NCI-H187 (cell line): ENCODE results near the gene GPR89B.
A peak's percentile ranks its signal among the peaks of the same experiment; 100 is the strongest.
"Not testable (repeated sequence)": the region's sequence is repeated elsewhere in the genome, so short reads cannot be mapped to it uniquely, and the experiment has no call there.

Experiments used
- DNase-seq, 2 experiments: peaks; one replicate each; lab custom pipeline; 2025; lab: John Stamatoyannopoulos, UW

GPR89B gene

DNA sequence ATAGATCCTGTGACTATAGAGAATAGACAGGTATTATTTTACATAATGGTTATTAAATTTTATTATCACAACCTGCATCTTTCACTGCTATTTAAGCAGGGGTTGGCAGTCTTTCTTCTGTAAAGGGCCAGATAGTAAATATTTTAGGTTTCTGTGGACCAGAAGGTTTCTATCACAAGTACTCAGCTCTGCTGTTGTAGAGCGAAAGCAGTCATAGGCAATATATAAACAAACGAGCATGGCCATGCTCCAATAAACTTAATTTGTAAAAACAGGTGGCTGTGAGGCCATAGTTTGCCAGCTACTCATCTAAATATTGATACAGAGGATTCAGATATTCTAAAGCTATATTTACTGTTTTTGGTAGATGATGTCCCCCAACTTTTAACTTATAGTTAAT lies 12.2 kb downstream of the GPR89B start:
- DNase-seq, result not testable (repeated sequence)

DNA sequence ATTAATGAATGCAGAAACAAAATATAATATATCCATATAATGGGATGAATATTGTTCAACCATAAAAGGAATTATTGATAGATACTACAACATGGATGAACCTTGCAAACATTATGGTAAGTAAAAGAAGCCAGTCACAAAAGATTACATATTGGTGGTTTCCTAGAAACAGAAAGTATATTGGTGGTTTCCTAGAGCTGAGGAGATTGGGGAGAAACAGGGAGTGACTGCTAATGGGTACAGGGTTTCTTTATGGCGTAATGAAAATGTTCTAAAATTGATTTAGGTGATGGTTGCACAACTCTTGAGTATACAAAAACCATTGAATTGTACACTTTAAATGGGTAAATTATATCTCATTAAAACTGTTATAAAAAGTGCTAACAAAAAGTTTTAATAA lies 14.3 kb downstream of the GPR89B start:
- DNase-seq, result not testable (repeated sequence)

DNA sequence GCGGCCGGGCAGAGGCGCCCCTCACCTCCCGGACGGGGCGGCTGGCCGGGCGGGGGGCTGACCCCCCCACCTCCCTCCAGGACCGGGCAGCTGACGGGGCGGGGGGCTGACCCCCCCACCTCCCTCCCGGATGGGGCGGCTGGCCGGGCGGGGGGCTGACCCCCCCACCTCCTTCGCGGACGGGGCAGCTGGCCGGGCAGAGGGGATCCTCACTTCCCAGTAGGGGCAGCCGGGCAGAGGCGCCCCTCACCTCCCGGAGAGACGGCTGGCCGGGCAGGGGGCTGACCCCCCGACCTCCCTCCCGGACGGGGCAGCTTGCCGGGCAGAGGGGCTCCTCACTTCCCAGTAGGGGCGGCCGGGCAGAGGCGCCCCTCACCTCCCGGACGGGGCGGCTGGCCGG lies 21.3 kb downstream of the GPR89B start:
- DNase-seq, result not testable (repeated sequence)

DNA sequence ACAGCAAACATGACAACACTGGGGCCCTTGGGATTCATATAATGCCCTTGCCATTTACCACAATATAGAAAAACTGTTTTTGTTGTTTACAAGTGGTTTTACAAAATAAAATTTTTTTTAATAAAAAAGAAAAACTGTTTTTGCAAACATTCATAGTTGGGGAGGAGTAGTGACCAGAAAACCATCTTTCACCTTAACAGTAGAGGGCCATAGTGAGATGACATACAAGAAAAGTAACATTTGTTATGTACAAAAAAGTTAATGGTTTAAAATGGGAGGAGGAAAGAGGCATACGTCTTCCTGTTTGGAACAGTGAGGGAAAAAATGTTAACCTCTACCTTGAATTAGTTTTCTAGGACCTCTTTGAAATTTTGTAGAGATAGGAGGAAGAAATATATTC lies 30.7 kb downstream of the GPR89B start:
- DNase-seq, result not testable (repeated sequence)

DNA sequence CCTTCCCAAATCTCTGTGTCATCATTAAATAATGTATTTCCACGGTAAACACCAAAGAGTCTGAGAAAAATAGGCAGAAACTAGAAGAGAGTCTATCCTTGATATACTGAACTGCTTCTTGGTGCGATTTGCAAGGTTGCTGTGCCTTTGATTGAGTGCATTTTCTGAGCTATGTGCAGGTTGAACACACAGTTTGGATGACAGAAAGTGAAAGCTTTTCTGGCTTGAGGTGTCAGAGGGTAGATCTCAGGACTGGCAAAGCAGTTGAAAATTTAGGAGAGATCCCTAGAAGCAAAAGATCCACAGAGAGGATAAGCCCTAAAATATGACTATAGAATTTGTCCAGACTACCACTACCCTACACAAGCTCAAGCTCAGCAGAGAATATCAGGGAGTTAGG lies 31.5 kb downstream of the GPR89B start:
- DNase-seq, result not testable (repeated sequence)

DNA sequence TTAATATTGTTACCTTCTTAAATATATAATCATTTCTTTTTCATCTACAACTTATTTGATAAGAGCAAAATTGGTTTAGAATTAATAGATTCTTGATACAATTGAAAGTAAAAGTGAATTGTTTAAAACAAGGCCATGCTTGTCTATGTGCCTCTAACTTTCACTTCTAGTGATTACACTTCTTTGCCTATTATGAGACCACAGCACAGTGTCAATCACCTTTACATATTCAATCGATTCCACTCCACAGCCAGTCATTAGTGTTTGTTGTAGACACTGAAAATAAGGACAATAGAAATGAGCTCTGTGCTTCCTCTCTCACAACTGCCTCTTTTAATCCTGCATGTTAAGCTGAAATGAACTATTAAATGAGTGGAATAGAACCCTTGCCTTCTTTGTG lies 36.4 kb downstream of the GPR89B start:
- DNase-seq, result not testable (repeated sequence)

DNA sequence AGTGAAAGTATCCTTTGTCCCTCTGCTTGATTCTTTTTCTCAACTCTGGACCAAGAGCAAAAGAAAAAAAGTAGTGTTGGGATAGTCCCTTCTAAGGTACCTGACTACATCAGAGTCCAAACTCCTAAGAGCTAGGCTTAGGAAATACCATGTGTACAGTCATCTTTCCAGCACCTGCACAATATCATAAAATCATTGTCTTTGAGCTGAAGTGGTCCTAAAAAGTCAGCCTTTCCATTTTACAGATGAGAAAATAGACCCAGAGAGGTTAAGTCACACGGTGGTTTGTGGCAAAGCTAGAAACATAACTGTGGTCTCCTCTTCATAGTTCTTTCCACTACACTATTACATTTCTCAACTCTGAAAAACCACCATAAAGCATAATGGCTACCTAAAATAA lies 38.4 kb downstream of the GPR89B start:
- DNase-seq, result not testable (repeated sequence)

DNA sequence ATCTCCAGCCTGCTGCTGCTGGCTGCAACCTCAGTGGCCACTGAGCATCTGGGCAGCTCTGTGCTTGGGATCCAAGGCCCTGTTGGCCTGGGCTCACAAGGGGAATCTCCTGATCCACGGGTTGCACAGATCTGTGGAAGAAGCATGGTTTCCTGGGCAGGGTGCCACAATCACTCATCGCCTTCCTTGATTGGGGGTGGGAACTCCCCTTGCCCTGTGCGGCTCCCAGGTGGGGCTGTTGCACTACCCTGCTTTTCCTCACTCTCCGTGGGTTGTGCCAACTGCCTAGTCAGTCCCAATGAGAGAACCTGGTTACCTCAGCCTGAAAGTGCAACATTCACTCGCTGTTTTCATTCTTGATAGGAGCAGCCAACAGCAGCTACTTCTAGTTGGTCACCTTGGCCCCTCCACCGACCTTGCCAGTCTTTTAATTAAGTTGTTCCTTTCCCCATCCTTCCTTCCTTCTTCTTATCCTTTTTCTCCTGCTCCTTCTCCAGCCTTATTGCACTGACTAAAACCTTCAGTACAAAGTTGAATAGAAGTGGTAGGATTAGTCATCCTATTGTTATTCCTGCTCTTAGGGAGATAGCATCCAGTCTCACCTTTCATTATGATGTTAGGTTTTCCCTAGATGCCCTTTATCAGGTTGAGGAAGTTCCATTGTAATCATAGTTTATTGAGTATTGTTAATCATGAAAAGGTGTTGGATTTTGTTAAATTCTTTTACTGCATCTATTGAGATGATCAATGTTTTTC lies 50.9 kb downstream of the GPR89B start:
- not testable (repeated sequence) for DNase-seq

DNA sequence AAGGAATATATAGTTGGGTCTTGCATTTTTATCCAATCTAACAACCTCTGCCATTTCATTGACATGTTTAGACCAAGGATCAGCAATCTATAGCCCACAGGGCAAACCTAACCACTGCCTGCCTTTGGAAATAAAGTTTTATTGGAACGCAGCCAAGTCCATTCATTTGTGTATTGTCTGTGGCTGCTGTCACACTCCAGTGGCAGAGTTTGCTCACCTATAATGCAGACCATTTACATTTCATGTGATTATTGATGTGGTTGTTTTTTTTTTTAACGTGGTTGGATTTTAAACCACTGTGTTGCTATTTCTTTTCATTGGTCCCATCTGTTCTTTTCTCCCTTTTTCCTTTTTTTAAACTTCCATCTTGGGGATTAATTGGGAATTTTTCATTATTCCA lies 57.2 kb downstream of the GPR89B start:
- peak in 1 of 2 experiments; percentile 4 for DNase-seq

DNA sequence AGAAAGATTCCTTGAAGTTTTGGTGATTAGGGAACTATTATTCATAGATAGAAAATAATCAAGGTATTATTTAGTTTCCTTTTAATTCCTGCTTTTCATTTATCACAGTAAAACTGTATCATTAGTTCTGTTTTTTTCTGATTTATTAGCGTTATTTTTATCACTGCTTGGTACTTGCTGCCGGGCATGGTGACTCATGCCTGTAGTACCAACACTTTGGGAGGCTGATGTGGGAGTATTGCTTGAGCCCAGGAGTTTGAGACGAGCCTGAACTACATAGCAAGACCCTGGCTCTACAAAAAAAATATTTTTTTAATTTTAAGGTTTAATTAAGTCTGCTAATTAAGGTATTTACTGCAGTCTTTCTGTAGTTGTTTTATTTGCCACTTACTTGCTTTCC lies 59.7 kb downstream of the GPR89B start:
- DNase-seq, result not testable (repeated sequence)

DNA sequence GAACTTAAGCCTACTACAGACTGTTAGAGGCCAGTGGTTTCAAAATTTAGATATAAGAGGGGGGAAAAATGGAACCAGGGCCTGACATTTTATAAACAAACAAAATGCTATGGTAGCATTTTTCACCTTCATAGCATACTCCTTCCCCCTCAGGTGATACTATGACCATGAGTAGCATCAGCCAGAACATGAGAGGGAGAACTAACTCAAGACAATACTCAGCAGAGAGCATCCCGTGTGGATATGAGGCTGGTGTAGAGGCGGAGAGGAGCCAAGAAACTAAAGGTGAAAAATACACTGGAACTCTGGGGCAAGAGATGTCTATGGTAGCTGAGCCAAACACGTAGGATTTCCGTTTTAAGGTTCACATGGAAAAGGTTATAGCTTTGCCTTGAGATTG lies 64.7 kb downstream of the GPR89B start:
- DNase-seq, result not testable (repeated sequence)

DNA sequence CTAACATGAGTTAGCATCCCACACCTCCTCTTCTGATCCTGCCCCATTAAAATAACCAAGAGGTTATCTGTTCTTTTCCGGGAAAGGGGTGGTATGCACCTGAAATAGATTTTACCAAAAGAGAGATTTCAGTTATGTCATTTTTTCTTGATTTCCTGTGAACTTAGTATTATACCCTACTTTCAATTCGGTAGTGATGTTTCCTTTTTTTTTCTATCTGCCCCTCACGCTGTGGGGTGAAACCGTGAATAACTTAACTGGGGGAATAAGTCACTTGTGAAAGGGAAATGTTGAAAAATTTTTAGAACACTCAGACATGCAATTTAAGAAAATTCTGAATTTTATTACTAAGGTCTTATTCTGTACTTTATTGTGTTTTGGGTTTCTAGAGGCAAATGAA lies 65.2 kb downstream of the GPR89B start:
- not testable (repeated sequence) for DNase-seq

DNA sequence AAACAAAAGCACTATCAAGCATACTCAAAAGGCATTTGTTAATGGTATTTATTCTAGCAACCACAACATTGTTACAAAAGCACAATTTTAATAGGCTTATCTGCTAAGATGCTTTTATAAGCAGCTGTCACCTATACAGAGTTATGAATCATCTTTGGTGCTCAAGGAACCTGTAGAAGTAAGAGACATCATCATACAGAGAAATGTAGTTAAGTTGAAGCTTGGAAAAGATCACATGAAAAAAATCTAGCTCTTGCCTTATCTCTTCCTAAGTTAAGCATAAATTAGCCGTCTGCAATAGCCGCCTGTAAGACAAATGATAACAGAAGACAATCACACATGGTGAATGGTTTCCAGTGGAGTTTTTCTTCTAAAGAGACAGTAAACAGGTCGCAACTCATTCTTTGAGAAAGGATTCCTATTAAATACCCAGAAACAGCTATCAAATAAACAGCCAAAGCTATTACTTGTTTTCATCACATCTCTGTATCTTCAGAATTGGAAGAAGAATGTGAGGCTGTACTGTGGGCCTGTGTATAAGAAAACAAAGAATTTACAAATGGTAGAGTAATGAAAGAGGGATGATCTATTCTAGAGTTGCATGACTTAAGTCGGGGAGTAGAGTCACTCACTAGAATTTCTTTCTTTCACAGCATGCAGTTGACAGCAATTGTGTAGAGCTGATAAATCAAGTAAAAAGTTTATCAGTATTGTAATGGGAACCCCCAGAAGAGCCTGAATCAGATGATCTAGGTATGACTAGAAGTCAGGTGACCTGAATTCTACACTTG lies 65.8 kb downstream of the GPR89B start:
- DNase-seq, result not testable (repeated sequence)

DNA sequence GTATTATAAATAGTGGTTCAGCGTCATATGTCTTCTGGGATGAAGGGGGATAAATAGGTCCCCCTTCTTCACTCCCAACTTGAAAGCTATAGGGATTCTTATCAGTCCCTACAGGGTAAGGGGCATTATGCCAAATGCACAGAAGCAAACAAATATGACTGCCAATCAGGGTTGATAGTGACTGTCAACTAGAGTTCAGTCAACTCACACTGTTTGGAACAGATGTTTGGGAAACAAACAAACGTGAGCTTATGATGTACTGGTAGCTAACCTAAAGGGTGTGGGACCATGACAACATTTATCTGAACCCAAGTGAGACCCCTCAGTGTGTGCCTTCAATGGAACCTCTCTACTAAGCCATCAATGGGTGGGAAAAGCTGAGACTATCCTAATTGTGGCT lies 67.9 kb downstream of the GPR89B start:
- DNase-seq, result not testable (repeated sequence)

DNA sequence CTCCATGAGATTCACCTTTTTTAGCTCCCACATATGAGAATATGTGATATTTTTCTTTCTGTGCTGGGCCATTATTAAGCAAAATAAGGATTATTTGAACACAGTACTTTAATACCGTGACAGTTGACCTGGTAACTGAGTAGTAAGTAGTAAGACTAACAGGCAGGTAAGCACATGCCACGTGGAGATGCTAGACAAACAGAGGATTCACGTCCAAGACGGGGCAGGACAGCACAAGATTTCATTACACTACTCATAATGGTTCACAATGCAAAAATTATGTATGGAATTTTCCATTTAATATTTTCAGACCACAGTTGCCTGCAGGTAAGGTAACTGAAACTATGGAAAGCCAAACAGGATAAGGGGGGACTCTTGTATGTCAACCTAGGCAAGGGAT lies 79.5 kb downstream of the GPR89B start:
- DNase-seq, result not testable (repeated sequence)

DNA sequence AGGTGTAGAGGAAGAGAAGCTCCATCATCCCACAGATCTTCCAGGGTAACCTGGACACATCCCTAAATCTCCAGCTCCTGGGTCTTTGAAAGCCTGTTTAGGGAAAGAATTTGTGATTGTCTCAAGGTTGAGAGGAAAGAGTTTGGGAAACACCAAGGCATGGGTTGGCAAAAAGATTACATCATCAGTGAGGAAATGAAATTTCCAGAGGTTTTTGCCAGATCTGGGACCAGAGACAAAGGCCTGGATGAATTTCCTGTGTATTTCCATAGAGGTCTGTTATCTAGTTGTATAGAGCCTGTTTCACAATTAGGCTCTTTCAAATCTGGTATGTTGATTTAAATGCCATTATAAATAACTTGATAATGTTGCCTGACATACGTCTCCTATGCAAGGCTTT lies 82.3 kb downstream of the GPR89B start:
- no peak for DNase-seq

DNA sequence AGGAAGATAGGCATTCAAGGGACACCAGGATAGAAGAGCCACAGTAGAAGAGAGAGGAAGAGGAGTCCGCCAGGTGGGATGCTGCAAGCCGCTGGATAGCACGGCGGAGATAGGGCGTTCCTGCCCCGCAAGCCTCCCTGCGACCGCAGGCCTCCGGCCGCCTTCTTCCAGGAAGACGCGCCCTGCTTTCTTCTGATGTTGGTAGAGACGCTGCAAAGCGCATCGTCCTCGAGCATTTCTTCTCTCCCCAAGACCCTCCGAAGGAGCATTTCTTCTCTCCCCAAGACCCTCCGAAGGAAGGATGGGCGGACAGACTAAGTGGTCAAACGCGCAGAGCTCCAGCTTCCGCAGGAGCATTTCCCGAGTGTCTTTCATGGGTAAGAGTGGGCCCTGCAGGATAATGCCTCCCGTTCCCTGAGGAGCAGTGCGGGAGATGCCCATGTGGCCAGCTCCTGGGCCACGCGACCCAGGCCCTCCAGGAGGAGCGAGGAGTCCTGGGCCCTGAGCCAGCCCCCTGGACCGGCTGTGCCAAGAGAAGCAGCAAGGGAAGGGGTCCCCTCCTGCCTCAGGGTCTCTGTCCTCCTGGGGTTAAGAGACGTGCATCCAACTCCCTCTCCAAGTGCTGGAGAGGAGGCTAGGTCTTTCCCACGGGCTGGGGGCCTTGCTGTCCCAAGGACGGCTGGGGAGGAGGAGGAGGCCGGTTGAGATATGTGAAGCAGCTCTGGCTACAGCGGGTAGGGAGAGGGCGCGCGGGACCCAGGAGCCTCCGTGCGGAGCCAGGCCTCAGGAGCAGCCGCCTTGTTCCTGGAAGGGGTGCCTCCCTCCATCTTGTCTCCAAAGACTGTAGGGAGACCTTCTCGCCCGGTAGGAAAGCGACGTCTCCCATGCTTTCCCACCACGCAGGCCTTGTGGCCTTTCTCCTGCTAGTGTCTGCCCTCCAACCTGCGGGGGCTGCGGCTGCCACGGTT lies 85.2 kb downstream of the GPR89B start:
- DNase-seq, result not testable (repeated sequence)

DNA sequence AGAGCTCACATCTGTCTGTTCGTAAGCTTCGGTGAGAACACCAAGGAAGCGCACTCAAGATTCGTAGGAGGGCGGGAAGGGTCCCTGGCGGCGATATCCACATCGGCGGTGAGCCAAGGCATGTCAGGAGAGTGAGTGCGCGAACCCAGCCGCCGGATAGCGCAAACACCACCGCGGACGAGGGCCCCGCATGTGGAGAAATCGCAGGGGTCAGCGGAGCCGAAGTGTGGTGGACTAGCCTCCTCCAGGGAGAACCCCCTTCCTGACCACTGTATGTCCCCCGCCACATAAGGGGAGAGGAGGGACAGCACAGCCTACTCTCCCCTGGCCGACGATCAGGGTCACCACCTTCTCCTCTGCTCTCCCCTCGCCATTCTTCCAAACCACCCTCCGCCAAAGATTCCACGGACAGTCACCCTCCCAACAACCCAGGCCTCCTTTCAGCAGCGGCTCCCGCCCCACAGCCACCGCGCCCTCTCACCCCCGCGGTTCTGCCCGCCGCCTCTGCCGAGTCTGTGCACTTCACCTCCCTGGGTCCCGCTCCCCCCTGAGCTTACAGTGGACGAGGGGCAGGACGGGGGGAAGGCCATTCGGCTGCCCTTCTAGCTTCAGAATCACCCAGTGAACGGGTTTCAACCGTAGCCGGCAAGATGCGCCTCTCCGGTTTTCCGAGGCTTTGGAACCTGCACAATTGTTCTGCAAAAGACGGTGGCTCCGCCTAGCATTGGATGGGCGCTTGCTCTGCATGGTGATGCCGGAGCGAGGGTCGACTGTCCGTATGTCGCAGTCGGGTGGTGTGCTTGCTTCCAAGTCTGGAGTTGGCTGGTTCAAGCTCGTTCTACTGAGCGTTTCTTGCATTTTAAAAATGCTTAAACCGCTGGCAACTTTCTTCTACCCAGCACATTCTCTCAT lies 86.3 kb downstream of the GPR89B start:
- not testable (repeated sequence) for DNase-seq

DNA sequence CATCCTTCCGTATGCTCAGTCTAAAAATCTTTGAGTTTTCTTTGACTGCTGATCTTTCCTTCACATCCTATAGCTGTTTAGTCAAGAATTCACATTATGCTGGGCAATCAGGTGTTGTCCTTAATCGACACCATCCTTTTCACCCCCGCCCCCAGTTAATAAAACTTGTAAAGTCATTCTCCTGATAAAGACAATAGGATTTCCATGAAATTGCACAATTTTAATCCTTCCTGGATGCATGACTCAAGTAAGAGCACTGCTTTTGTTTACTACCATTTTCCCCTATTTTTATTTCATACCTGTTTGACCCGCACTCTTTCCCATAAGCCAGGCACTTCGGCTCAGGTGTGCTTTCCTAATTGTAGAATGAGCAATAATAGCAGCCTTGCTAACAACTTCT lies 96.7 kb downstream of the GPR89B start:
- DNase-seq, result not testable (repeated sequence)

DNA sequence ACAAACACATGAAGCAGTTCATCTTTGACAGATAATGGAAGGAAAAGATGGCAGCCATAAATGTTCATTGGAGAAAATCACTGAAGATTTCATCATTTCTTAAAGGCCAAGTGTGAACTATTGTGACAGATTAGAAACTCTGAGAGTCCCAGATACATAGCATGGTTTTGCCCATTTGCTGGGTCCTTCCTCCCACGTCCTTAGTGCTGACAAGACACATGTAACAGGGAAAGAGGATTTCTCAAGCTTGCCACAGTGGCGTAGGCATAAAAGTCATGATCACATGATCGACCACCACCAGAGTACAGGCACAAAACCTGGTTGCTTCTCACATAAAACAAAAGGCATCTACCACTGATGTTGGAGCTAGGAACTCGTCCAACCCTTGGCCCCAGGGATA lies 98.8 kb downstream of the GPR89B start:
- not testable (repeated sequence) for DNase-seq

DNA sequence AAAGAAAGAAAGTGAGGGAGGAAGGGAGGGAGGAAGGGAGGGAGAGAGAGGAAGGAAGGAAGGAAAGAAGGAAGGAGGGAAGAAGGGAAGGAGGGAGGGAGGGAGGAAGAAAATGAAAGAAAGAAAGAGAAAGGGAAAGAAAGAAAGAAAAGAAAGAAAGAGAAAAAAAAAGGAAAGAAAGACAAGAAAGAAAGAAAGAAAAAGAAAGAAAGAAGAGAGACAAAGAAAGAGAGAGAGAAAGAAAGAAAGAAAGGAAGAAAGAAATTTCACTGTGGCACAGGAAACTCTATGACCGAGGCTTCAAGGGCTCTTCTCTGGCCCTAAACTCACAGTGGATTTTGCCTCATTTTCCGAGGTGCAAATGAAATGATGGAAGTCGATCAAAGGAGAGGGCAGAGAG lies 104.0 kb downstream of the GPR89B start:
- DNase-seq, result not testable (repeated sequence)
